Renal cortical epithelial cell (primary cell): ENCODE data around the gene ERBB2. TPM values are rescaled to one million over a fixed set of nuclear protein-coding genes. Genes with fewer than 3 reads are reported as not detected.
A peak's percentile ranks its signal among the peaks of the same experiment; 100 is the strongest.

ENCODE experiments used
- DNase-seq: peaks from one replicate; pipeline ENCODE4 v3.0.0-alpha.2; 2011; ENCODE audit warnings: low read depth
- total RNA-seq: library from RNA; depleted of rRNA; stranded (reverse); fragments of >200 nt; gene quantifications from 2 replicates; pipeline ENCODE4 v1.2.3, GENCODE V29; 2014

The ERBB2 gene
- total RNA-seq, 1 donor from 2014 or later, result 121 TPM

DNA sequence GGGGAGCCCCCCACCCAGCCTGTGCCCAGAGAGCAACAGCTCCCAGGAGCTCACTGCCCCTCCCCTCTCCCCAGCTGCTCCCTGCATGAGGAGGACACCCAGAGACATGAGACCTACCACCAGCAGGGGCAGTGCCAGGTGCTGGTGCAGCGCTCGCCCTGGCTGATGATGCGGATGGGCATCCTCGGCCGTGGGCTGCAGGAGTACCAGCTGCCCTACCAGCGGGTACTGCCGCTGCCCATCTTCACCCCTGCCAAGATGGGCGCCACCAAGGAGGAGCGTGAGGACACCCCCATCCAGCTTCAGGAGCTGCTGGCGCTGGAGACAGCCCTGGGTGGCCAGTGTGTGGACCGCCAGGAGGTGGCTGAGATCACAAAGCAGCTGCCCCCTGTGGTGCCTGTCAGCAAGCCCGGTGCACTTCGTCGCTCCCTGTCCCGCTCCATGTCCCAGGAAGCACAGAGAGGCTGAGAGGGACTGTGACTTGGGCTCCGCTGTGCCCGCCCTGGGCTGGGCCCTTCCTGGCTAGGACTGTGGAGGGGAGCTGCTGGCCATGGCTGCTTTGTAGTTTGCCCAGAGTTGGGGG, 34.1 kb upstream of the ERBB2 start:
- no peak for DNase-seq

DNA sequence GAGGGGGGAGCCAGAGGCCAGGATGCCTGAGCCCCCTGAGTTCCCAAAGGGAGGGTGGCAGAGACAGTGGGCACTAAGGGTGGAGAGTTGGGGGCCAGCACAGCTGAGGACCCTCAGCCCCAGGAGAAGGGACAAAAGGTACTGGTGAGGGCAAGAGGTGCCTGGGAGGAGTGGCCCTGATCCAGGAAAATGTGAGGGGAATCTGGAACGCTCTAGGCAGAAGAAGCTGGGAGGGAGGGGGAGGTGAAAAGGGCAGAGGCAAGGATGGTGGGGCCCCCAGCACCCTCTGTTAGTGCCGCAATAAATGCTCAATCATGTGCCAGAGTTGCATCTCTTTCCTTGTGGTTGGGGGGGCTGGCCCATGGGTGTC, 33.6 kb upstream of the ERBB2 start:
- DNase-seq, result no peak

DNA sequence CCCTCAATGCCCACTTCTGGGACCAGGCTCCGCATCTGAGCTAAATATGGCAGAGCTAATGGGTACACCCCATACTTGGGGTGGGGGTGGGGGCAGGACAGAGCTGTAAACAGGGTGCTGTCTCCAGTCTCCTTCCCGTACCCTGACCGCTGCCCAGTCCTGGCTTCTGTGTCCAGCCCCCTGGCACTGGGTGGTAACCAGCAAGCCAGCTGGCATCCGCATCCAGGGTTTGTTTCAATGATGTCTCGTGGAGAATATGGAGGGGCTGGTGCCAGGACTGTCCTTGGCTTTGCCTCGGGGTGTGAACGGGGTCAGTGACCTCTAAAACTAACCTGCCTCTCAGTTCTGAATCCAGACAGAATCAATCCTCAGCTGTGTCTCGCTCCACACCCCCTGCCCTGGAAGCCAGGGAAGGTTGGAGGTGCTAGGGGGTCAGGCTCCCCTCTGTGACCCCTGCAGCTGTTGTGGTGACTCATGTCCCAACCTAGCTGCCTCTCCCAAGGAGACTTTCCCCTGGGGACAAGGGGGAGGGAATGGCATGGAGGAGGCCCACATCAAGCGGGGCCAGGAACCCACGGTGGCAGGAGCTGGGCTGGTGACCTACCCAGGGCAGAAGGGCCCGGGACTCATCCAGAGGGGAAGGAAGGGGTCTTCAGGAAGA, 33.1 kb upstream of the ERBB2 start:
- no peak for DNase-seq

DNA sequence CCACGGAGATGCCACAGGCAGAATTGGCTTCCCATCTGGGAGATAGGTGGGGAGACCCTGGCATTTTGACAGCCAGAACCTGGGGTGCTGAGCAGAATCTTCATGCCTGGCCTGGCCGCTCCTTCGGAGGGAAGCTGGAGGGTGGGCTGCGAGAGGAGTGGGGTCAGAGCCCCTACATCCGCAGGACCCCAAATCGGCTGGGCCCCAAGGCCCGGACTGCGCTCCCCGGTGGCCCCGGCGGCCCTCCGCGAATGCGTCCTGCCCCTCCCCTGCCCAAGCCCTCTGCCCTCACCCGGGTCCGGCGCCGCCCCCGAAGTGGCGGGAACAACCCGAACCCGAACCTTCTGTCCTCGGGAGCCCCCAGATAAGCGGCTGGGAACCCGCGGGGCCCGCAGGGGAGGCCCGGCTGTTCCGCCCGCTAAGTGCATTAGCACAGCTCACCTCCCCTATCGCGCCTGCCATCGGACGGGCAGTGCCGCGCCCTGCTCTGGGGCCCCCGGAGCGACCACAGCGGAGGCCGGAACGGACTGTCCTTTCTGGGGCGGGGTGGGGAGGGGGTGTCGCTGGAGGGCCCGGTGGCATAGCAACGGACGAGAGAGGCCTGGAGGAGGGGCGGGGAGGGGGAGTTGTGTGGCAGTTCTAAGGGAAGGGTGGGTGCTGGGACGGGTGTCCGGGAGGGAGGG, 32.5 kb upstream of the ERBB2 start:
- DNase-seq, result no peak

DNA sequence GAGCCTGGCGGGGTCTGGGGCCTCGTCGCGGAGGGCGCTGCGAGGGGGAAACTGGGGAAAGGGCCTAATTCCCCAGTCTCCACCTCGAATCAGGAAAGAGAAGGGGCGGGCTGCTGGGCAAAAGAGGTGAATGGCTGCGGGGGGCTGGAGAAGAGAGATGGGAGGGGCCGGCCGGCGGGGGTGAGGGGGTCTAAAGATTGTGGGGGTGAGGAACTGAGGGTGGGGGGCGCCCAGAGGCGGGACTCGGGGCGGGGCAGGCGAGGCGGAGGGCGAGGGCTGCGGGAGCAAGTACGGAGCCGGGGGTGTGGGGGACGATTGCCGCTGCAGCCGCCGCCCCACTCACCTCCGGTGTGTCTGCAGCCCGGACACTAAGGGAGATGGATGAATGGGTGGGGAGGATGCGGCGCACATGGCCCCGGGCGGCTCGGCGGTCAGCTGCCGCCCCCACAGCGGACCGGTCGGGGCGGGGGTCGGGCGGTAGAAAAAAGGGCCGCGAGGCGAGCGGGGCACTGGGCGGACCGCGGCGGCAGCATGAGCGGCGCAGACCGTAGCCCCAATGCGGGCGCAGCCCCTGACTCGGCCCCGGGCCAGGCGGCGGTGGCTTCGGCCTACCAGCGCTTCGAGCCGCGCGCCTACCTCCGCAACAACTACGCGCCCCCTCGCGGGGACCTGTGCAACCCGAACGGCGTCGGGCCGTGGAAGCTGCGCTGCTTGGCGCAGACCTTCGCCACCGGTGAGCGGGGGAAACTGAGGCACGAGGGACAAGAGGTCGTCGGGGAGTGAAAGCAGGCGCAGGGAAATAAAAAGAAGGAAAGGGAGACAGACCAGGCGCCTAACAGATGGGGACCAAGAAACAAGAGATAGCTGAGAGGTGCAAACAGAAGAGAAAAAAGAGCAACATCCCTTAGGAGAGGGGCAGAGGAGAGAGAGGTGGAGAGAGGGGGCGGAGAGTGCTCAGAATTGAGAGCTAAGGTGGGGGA, 31.6 kb upstream of the ERBB2 start, which contains the start of gene PNMT:
TSS of gene PNMT (plus strand) at position 509 of the 980 bp plus-strand sequence. CDS start at position 532, 23 bp downstream.
- no peak for DNase-seq

DNA sequence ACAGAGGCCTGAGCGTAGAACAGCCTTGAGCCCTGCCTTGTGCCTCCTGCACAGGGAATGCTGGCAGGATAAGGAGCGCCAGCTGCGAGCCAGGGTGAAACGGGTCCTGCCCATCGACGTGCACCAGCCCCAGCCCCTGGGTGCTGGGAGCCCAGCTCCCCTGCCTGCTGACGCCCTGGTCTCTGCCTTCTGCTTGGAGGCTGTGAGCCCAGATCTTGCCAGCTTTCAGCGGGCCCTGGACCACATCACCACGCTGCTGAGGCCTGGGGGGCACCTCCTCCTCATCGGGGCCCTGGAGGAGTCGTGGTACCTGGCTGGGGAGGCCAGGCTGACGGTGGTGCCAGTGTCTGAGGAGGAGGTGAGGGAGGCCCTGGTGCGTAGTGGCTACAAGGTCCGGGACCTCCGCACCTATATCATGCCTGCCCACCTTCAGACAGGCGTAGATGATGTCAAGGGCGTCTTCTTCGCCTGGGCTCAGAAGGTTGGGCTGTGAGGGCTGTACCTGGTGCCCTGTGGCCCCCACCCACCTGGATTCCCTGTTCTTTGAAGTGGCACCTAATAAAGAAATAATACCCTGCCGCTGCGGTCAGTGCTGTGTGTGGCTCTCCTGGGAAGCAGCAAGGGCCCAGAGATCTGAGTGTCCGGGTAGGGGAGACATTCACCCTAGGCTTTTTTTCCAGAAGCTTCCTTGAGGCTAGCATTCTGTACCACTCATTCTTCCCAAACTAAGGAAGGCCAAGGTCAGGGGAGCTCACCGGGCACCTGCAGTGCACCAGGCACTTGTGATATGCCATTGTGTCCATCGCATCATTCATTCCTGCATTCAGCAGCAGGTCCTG, 29.7 kb upstream of the ERBB2 start:
- DNase-seq, result no peak

DNA sequence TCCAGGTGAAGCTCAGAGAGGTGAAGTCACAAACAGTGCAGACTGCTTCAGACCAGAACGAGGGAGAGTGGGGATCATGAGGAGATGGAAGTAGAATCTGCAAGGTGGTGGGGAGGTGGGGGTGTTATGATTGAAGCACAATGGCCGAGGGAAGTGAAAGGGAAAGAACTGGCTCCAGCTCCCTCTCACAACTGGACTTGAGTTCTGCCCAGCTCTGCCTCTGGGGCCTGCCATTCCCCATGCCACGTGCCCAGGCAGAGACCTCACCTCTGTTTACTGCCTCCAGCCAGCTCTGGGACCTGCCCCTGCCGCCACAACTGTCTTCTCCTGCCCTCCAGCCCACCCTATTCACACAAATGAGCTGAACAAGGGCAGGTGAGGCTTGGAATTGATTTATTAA, 29.1 kb upstream of the ERBB2 start:
- DNase-seq, result no peak

DNA sequence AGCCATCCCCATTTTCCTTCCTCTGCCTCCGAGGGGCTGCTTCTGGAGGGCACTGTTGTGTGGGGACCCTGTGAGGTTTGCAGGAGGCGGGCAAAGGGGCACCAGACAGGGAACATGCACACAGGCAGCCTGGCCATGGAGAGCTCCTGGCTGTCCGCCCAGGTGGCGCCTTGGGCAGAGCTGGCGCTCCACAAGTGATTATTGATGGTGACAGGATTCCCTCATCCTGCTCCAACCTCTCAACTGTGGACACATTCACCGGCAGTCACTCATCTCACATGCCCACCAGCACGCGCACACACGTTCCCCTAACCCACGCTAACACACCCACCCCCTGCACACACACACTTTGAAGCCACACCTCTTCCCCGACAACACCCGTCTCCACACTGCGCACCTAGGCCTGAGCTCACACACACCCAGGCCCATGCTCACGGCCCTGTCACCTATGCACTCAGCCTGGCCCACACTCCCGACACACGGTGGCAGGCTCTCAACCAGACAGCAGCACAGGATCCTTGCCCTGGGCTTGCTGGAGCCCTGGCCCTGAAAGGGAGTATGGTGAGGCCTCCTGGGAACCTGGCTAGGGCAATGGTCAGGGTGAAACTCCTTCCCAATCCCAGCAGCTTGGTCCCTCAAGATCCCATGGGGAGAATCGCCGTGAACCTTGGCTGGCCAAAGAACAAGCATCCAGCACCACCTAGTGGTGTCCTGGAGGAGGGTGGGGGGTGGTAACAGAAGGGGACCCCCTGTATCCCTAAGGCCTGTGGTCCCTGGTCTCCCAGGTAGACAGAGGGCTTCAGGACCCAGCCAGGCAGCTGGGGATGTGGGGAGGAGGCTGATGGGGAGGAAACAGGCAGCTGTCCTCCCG, 28.0 kb upstream of the ERBB2 start:
- DNase-seq, result no peak

DNA sequence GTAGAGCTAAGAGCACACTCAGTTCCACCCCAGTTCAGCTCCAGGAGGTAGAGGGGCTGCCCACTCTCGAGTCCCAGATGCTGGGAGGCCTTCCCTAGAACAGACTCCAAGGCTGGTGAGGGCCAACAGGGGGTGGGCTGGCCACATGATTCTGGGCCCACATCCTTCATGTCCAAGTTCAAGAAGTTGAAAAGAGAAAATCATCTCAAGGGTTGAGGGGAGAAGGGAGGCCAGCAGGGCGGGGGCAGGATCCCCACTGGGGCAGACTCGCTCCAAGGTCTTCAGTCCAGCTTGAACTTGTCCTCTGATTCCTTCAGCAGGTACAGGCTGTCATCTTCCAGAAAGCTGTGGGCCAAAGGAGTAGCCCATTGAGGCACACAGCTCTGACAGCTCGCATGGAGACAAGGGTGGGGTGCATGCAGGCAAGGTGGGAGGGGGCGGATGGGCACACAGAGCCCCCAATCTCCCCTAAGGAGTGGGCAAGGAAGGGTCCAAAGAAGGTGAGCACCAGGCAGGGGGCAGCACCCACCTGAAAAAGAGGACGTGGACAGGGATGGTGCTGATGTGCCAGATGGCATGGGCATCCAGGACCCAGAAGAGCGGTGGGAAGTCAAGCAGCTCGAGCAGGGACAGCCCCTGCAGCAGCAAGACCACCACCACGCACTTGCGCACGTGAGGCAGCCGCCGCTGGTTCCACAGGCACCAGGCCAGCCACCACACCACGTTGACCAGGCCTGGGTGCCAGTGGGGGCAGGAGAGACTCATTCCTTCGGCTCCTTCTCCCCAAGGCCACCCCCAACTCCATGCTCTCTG, 27.1 kb upstream of the ERBB2 start:
- no peak for DNase-seq

DNA sequence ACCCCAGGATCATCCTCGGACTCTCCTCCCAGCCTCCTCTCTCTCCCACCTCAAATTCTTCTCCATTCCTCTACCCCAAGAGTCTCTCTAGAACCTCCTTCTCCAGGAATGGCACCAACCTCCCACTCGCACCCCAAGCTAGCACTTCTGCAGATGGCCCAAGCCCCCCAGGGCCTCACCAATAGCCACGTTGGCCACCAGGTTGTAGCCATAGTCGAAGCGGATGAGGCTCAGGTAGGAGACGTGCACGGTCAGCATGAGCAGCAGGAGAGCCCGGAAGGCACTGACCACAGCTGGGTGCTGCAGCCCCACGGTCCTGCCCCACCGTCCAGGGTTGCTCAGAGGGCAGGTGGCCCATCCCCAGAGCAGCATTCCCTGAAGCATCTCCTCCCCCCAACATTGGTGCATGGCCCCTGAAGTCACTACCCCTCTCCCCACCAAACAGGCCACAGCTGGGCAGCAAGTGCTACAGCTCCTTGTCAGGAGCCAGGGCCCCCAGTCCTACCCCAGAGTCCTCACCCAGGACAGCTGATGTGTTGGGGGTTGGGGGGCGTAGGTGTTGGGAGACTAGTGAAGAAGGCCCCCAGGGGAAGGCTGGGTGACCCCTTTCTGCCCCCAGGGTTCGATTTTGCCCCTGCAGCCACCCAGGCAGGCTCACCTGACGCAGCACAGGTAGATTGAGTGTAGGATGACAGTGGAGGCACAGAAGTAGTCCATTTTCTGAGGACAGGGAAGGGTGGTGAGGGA, 26.4 kb upstream of the ERBB2 start:
- no peak for DNase-seq

DNA sequence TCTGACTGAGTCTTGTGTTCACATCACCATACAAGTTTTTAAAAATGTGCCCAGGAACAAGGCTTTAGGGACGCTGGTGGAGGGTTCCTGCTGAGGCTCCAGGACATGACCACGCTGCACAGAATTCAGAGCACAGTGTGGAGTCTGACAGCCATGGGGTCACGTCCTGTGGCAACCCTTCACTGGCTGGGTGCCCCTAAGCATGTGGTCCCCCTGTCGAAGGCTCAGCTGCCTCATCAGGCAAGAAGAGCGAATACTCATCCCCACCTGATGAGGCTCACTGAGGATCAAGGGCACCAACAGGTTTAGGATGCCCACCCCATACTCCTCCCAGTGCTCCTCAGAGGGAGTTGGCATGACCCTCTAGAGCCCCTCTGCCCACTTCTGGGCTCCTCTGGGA, 25.7 kb upstream of the ERBB2 start:
- DNase-seq, result no peak

DNA sequence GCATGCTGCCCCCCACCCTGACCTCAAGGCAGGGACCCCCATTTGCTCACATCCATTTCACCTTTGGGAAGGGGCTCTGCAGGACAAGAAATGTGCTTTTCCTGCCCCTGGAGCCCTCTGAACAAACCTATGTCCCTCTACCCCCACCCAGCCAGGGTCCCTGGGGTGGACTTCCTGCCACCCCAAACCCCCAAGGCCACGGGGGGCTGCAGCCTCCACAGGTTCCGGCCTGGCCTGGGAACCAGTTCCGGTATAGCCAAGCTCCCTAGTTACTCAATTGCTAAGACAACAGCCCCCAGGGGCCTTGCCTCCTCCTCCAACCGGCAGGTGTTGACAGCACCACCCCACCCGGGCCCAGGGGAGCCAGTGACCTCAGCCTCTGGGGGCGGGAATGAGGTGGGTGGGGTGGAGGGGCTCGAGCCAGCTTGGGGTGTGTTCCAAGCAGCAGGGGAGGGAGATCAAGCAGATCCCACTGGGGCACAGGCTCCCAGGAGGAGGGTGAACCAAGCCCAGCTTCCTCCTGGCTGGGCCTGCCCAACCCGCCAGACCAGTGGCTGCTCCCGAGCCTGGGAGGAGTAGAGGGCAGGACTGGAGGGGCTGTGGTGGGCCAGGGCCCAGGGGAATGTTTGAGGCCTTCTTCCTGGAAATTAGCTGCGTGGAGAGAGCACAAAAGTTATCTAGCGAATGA, 25.0 kb upstream of the ERBB2 start:
- peak; percentile 56 for DNase-seq

DNA sequence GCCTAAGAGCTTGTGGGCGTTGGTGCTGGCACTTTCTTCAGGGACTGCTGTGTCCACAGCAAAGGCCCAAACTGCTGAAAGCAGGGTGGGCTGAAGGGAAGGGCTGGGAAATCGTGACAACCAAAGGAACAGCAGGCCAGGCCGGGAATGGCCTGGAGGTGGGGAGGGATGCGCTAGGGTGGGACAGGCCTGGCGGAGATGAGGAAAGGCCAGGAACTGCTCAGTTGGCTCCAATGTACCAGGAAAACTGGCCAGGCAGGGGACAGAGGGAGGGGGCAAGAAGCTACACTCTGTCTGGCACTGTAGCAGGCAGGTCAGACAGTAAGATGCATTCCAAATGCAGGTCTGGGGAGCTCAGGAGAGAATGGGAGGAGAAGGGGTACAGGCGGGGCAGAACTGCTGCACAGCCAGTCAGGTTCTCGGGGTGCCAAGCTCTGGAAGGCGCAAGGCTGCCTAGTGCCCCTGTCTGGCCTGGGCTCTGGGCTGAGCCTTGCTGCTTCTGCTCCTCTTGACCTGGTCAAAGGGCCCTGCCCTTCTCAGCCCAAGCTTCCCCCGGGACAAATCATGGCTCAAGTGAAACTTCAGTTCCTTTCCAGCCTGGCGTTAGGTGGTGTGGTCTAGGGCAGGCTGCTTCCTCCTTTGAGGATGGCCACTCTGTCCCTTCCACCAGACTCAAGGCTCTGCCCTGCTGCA, 24.3 kb upstream of the ERBB2 start:
- DNase-seq, result no peak

DNA sequence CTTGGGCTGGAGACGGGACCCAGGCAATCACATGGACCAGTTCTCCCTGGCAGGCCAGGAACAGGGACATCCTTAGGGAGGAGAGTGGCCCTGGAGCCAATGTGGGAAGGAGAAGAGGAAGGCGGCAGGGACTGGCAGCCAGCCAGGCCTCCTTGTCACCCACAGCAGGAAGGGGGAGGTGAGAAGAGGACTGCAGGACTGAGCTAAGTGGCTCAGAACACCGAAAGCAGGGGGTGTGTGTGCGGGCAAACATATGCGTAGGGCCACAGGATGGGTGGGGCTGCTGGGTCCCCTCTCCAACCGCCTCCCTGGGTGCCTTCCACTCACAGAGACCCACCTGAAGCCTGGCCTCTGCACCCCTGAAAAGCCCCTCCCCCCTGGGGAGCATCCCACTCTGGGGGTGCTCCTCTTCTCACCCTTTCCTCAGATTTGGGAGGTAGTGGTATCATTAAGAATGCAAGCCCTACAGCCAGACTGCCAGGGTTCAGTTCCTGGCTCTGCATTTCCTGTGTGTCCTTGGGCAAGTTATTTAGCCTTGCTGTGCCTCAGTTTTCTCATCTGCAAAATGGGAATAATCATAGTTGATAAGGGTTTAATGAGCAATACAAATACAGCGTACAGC, 23.6 kb upstream of the ERBB2 start:
- peak; percentile 66 for DNase-seq

DNA sequence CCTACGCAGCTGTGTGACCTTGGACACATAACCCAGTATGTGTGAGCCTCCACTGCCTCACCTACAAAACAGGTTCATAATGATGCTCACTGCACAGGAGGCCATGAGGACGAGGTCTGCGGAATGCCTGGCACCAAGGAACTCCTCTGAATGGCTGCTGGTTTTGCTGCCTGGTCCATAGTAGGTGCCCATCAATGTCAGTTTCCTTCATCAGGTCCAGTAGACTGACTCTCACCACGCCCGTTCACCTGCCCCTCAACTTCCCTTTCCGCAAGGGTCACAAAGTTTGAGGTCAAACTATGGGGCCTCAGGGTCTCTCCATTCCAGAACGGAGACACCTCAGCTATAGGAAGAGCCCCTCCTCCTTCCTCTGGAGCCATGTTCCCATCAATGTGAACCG, 22.8 kb upstream of the ERBB2 start:
- DNase-seq, result no peak

DNA sequence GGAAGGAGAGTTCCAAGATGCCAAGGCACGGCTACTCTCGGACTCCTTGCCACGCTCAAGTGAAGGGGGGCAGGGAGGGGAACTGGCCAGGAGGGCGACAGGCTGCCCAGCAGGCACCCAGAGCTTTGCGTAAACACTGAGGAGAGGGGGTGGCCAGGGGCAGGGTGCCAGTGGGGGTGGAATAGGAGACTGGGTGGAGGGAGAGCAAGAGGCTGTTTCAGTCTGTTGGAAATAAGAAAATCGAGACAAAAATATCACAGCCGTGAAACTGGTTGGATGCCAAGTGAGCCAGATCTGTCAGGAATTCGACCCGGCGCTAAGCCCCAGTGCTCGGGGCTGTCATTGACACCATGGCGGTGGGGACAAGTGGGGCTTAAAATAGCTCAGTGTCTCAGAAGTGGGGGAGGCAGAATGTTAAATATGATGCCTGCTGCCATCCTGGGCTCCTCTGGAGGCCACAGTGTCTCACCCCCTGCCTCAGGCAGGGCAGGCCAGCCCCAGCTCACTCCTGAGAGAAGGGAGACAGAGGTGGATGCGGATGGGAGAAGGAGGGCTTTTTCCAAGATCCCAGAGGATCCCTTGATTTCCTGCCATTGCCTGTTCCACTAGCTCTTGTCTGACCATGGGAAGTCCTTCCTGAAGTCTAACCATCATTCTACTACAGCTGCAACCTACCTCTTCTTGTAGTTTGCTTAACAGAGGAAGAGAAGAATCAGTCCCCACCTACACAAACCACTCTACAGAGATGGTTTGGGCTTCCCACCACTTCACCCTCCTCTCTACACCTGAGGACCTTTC, 22.1 kb upstream of the ERBB2 start:
- peak; percentile 59 for DNase-seq
